Measurements from ENCODE around the gene BTN2A1. TPM values are rescaled to one million over a fixed set of nuclear protein-coding genes. Genes with fewer than 3 reads are reported as not detected.
"Not testable (repeated sequence)": the region's sequence is repeated elsewhere in the genome, so short reads cannot be mapped to it uniquely, and the experiment has no call there.

BTN2A1 gene
- total RNA-seq, 1 donor from 2014 or later = 19.9 TPM

DNA sequence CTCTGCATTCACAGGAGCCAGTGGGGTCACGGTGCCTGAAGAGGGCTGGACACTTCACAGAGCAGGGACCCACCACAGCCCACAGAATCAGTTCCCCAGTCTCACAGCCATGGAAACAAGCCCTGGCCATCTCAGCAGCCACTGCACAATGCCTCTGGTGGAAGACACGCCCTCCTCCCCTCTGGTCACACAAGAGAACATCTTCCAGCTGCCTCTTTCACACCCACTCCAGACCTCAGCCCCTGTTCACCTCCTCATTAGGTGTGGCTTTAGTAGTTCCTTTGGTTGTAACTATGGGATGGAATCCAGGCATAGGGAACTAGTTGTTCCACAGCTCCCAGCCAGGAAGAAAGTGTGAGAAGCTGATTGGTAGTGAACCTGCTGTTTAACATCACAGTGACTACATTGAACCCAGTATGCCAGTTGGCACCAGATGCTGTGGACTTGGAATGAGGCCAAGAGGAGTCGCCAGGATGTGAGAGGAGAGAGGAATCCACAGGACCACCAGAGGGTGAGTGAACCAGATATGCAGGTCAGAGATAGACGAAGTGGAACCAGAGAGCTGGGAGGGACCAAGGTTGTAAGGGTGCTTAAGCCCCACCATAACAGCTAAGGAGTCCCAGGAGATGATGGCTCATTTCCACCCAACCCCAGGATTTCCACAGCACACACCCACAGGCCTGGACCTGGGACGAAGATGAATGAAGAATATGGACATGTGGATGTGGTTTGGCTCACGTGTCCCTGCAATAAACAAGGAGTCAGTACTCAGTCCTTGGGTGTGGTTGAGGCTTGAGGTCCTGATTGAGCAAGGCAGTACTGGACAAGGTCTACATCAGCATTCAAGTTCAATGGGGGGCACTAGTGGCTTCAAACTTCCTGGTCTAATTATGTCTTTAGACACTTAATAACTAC, 26.2 kb upstream of the BTN2A1 start:
- no peak for DNase-seq (ENCODE audit: low spot score)

DNA sequence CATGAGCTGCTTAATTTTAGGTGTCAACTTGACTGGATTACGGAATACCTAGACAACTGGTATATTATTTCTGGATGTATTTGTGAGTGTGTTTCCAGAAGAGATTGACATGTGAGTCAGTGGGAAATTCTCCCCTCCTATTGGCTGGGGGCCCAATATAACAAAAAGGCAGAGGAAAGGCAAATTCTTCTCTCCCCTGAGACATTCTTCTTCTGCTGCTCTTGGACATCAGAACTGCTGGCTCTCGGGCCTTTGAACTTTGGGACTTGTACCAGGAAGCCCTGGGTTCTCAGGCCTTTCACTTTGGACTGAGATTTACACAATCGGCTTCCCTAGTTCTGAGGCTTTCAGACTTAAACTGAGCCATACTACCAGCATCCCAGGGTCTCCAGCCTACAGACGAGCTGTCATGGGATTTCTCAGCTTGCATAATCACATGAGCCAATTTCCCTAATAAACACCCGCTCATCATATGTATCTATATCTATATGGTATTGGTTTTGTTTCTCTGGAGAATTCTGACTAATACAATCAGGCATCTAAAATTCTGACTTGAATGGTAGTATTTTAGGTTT, 25.0 kb upstream of the BTN2A1 start:
- no peak for DNase-seq (ENCODE audit: low spot score)

DNA sequence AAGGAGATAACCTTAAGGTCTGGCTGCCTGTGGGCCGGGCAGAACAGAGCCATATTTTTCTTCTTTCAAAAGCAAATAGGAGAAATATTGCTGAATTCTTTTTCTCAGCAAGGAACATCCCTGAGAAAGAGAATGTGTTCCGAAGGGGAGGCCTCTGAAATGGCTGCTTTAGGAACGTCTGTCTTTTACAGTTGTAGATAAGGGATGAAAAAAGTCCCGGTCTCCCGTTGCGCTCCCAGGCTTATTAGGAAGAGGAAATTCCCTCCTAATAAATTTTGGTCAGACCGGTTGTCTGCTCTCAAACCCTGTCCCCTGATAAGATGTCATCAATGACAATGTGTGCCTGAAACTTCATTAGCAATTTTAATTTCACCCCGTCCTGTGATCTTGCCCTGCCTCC, 24.1 kb upstream of the BTN2A1 start:
- not testable (repeated sequence) for DNase-seq (ENCODE audit: low spot score)

DNA sequence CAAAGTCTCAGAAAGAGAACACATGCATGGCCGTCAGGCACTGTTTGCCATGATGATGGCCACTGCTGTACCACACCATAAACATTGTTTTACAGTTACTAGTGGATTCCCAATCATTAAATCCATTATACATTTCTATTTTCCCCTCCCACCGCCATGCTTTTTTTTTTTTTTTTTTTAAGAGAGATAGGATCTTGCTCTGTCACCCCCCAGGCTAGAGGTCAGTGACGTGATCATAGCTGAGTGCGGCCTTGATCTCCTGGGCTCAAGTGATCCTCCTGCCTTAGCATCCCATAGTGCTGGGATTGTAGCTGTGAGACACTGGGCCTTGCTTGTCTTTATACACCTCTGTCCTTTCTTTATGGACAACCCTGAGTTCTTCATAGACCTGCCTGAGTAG, 21.7 kb upstream of the BTN2A1 start:
- DNase-seq (ENCODE audit: low spot score) = no peak

DNA sequence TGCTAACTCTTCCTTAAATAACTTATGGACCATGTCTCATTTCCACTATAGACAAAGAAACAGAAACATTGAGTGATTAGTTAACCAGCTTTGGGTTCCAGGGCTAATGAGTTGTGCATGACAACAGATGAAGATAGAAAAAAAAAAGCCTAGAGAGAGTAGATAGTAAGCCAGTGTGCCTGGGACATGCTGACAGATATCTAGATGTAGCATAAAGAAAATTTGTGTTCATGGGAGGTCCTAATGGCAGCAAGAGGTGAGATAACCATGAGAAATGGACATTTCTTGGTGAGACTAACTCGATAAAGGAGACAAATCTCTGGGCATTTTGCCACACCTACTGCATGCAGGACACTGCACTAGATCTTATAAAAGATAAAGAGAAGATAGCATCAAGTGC, 20.2 kb upstream of the BTN2A1 start:
- DNase-seq (ENCODE audit: low spot score) = no peak

DNA sequence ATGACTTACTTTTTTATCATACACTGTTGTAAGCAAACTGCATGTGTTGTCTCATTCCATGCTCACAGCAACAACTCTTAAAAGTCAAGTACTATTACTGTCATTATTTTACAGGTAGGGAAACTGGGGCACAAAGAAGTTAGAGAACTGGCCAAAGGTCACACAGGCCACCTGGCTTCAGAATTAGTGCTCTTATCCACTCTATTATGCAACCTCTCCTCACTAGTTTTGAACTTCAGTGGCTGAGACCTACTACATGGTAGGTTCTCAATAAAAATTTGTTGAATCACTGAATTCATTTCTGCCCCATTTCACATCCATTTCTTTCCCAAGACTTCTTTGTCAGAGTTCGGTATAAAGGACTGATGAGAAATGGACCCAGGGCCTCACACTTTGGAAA, 19.8 kb upstream of the BTN2A1 start:
- no peak for DNase-seq (ENCODE audit: low spot score)

DNA sequence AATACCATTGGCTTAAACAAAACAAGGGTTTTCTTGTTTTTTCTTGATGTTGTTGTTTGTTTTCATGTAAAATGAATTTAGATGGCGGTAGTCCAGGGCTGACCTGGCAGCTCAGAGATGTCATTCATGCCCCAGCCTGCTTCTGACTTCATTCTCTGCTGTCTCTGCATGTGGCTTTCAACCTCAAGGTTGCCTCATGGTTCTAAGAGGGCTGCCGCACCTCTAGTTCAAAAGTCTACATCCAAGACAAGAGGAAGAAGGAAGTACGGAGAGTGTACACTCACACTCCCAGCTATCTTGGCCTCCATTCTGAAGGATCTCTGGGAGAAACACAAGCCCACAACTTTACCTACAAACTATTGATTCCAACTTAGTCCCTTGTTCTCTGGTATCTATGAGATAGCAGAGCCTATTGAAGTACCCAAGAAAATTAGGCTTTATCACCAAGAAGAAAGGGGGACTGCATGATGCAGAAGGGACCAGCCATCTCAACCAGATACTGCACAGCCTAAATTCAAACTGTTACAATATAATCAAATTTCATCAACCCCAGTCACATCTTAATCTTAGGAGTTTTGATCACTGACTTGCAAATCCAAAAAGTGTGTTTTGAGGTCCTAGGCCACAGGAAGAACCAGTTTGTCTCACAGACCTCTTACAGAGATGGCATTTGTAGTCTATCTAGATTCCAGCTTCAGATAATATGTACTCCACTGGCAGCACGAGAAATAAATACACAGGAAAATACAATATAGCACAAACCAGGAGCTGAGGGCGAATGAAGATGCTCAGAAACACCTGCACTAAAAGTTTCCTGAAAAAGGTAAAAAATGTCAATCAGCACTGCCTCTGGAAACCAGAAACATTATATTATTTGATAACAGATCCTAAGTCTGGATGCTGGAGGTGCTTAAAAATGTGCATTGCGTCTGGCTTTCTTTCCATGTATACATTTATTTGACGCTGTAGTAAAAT, 18.3 kb upstream of the BTN2A1 start:
- no peak for DNase-seq (ENCODE audit: low spot score)

DNA sequence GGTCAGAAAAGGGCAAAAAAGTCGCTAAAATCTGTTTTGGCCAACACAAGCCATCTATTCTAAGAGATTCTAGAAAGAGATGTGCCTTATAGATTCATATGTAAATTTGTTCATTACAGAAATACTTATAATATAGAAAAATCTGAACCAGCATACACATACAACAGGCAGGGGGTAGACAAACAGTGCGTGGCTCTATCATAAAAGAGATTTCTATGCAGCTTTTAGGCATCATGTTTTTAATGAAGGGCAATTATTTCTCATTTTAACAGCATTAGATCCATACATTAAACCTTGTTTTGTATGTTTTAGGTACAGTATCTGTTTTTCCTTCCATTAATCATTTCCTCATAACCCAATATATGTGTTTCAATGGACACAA, 16.8 kb upstream of the BTN2A1 start:
- no peak for DNase-seq (ENCODE audit: low spot score)

DNA sequence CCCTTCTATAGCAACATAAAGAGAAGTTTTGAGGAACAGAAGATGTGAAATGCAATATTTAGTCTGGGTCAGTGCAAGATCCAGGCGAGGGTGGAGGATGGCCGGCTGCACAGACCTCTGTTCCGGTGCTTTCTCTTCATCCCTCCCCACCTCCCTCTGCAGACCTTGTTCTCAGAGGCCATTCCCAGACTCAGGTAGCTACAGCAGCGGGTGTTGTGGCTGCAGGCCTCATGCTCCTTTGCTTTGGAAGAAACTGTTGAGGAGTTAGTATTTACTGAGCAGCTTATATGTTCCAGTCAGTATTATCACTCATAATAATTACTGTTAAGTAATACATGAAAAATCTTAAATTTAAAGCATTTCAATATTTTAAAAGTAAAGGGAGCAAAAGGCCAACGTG, 15.8 kb upstream of the BTN2A1 start:
- DNase-seq (ENCODE audit: low spot score) = no peak

DNA sequence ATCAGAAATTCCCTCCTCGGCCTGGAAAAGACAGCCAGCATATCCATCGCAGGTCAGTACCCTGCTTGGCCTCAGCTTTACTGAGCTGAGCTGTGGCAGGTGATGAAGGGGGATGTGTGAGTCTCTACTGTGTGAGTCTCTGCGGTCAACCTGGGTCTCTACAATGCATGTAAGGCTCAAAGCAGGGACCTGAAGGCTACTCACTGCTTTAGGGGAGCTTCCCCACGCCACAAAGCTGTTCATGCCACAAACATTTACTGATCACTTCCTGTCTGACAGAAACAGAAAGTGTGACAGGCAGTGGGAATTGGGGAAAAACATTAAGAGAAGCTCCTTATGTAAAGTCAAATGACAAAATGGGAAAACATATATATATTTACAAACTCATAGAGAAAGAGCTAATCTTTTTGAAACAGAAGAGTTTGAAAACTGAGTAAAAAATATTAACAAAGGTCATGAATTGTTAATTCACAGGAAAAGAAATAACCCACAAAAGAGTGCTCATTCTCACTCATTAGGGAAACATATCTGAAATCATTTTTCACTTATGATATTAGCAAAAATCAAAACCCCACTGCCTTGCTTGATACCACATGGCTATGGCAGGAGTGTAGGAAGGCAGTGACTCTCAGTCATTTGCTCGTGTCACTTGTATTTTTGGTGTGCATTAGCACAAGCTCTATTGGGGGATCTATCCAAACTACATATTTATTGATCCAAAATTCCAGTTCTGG, 11.7 kb upstream of the BTN2A1 start:
- DNase-seq (ENCODE audit: low spot score) = no peak

DNA sequence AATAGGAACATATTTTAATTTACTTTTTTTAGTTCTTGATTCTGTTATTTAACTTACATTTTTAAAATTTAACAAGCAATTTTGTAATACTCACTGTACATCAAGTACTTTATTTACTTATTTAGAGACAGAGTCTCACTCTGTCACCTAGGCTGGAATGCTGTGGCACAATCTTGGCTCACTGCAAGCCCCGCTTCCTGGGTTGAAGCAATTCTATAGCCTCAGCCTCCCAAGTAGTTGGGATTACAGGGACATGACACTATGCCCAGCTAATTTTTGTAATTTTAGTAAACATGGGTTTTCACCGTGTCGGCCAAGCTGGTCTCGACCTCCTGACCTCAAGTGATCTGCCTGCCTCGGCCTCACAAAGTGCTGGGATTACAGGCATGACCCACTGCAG, 10.5 kb upstream of the BTN2A1 start:
- no peak for DNase-seq (ENCODE audit: low spot score)

DNA sequence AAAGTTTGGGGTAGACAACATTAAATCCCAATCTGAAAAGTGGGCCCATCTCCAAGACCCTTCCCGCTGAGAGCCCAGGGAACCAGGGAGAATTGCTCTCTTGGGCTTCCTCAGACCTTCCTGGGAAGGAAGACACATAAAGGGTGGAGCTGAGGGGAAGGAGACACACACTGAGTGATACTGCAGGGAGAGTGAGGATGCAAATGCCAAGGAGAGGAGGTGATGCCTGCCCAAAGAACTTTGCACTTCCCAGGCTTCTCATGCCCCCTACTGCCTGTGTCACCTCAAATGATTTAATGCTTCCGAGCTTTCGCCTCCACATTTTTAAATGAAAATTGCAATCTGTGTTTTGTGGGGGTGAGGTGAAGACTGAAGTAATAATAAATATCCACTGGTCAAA, 7.5 kb upstream of the BTN2A1 start:
- no peak for DNase-seq (ENCODE audit: low spot score)

DNA sequence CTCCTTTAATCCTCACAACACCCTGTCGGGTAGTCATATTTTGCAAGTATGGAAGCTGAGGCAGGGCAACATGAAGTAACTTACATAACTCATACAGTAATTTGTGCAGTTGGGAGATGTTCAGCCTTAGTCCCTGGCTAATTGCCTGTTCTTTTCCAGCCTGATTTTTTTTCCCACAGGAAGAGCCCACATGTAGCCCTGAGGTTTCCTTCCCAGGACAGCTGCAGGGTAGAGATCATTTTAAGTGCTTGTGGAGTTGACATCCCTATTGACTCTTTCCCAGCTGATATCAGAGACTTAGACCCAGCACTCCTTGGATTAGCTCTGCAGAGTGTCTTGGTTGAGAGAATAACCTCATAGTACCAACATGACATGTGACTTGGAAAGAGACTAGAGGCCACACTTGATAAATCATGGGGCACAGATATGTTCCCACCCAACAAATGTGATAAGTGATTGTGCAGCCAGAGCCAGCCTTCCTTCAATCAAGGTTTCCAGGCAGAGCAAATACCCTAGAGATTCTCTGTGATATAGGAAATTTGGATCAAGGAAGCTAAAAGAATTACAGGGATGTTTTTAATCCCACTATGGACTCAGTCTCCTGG, 5.0 kb upstream of the BTN2A1 start:
- no peak for DNase-seq (ENCODE audit: low spot score)

DNA sequence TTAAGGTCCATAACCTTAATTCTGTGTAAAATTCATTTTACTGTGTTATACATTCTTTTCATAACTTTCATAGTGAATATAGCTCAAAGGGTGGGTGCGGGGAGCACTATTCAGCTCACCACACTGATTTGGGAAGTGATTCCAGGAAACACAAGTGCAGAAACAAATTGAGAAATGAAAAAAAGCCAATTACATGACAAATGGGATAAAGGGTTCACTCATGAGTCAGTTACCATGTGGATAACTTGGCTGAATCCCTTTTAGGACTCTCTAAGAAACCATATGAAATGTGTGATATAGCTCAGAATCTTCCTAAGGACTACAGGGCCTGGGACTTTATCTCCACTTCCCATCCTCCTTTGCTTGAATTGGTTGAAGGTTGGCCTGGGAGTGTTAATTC, 3.1 kb upstream of the BTN2A1 start:
- no peak for DNase-seq (ENCODE audit: low spot score)

DNA sequence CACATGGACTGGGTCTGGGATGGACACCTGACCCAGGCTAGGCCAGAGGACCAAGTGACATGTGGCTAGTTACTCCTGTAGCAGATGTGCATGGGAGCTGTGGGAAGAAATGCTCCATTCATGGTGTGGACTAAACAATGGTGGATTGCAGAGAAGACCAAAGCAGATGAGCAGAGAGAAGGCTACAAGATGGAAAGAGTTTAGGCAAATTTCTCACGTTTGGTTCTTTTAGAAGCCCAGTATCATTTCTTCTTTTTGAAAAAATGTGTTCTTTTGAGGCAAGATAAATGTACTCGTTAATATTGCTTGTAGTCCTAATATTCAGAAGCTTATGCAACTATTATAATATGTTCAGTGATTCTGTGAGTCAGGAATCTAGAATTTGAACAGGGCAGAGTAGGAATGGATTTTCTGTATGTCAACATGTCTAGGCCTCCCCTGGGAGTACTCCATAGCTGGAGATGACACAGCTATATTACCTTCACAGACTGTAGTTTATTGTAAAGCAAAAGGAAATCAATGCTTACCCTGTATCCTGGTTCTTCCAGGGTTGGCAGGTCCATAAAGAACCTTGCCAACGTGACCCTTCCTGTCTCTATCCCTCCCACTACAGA, 2.3 kb upstream of the BTN2A1 start:
- no peak for DNase-seq (ENCODE audit: low spot score)

DNA sequence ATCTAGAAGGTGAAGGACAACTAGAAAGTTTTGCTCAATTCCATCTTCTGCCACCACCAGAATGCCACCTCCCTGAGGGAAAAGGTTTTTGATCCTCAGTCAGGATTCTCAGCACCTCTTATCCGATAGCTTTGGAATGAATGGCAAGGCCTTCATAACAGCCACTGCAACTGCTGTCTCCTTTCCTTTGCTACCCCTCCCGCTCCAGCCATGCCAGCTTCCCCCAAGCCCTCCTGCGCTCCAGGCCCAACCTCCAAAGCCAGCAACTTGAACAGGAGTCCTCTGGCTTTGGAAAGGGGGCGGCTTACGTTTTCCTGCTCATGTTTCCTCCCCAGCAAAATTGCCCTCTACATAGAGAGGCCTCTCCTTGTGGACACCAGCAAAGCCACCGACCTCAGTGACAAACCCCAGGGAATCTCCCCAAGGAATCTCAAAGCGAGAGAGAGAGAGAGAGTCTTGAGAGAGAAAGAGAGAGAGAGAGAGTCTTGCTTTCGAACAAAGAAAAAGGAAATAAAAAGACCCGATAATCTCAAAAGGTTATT, 420 bp upstream of the BTN2A1 start:
- DNase-seq (ENCODE audit: low spot score) = no peak

DNA sequence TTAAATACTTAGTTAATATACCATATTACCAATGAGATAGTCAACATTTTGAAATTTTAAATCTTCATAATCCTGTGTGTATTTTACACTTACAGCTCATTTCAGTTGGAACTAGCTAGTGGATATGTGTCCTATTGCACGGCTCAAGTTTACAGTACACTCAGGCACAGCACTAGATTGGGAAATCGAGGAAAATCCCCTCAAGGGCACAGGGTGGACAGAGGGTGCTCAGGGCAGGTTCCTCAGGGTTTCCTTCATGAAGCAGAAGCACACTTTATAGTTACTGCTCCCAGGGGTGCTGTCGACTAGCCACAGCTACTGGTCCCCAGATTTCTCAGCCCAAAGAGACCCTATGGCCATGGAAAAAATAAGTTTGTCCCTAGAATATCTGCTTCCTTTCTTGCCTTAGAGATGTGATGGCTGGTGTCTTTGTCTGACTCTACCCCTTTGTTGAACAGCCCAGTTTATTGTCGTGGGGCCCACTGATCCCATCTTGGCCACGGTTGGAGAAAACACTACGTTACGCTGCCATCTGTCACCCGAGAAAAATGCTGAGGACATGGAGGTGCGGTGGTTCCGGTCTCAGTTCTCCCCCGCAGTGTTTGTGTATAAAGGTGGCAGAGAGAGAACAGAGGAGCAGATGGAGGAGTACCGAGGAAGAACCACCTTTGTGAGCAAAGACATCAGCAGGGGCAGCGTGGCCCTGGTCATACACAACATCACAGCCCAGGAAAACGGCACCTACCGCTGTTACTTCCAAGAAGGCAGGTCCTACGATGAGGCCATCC, 1.5 kb downstream of the BTN2A1 start:
- no peak for DNase-seq (ENCODE audit: low spot score)

DNA sequence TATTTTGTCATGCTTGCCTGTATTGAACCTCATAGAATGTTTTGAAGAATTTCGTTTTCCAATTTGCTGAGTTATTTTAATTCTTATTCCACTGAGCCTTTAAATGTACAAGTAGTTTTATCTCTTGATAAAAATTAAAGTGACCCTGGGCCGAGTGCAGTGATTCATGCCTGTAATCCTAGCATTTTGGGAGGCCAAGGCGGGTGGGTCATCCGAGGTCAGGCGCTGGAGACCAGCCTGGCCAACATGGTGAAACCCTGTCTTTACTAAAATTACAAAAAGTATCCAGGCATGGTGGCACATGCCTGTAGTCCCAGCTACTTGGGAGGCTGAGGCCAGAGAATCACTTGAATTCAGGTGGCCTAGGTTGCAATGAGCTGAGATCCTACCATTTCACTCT, 3.6 kb downstream of the BTN2A1 start:
- DNase-seq (ENCODE audit: low spot score) = not testable (repeated sequence)

DNA sequence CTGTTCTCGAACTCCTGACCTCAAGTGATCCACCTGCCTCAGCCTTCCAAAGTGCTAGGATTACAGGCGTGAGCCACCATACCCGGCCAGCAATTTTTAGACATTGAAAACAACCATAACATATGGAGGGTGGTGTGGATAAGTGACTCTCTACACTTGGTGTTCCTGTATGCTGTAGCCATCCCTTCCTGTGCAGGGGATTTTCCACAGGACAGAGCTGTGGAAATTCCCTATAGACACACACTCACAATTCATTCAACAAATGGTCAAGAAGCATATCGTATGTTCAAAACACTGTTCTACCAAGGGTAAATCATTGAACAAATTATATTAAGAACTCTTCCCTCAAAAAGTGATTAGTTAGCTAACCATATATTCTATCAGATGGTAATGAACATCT, 6.3 kb downstream of the BTN2A1 start:
- no peak for DNase-seq (ENCODE audit: low spot score)

All from mesenteric fat pad (tissue), 1 donor.